NB4 (cell line): ENCODE data around the gene PTCSC3.

Experiments
- MYC ChIP-seq: IDR thresholded peaks from 2 replicates; pipeline ENCODE4 v1.6.1; 2011; ENCODE audit warnings: low read depth, low read length
- POLR2A ChIP-seq: IDR thresholded peaks from 2 replicates; pipeline ENCODE4 v1.6.1; 2011; ENCODE audit warnings: mild to moderate bottlenecking; ENCODE audit not compliant: insufficient read length; ENCODE audit errors: extremely low read depth
- TF ChIP-seq, protein P1 (sequence below): IDR thresholded peaks from one replicate; pipeline ENCODE4 v1.5.1; 2012; ENCODE audit warnings: low read depth, low read length
- TF ChIP-seq, protein P2 (sequence below): IDR thresholded peaks from 2 replicates; pipeline ENCODE4 v1.6.1; 2011; ENCODE audit warnings: low read depth, low read length

- no peak for TF ChIP-seq POLR2A
- TF ChIP-seq, protein P1, sequence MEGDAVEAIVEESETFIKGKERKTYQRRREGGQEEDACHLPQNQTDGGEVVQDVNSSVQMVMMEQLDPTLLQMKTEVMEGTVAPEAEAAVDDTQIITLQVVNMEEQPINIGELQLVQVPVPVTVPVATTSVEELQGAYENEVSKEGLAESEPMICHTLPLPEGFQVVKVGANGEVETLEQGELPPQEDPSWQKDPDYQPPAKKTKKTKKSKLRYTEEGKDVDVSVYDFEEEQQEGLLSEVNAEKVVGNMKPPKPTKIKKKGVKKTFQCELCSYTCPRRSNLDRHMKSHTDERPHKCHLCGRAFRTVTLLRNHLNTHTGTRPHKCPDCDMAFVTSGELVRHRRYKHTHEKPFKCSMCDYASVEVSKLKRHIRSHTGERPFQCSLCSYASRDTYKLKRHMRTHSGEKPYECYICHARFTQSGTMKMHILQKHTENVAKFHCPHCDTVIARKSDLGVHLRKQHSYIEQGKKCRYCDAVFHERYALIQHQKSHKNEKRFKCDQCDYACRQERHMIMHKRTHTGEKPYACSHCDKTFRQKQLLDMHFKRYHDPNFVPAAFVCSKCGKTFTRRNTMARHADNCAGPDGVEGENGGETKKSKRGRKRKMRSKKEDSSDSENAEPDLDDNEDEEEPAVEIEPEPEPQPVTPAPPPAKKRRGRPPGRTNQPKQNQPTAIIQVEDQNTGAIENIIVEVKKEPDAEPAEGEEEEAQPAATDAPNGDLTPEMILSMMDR = no peak
- TF ChIP-seq MYC = no peak
- TF ChIP-seq, protein P2, sequence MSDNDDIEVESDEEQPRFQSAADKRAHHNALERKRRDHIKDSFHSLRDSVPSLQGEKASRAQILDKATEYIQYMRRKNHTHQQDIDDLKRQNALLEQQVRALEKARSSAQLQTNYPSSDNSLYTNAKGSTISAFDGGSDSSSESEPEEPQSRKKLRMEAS = no peak
Observed at GRCh38 chr14:36207500-36207899, 31.0 kb upstream of the PTCSC3 start.
